Ectodermal cell (in vitro differentiated cells): ENCODE results near the gene ZBTB44.
"Not testable (repeated sequence)": the region's sequence is repeated elsewhere in the genome, so short reads cannot be mapped to it uniquely, and the experiment has no call there.

Experiments used
- H3K27ac ChIP-seq: 2 replicates; pipeline ENCODE4 v1.7.0; 2013; ENCODE audit warnings: mild to moderate bottlenecking, low read depth, low read length; ENCODE audit not compliant: insufficient read depth, poor library complexity, severe bottlenecking
- H3K27me3 ChIP-seq: 2 replicates; pipeline ENCODE4 v1.7.0; 2013; ENCODE audit warnings: mild to moderate bottlenecking, low read length; ENCODE audit not compliant: insufficient read depth, control insufficient read depth, poor library complexity, severe bottlenecking
- H3K36me3 ChIP-seq: one replicate; pipeline ENCODE4 v1.7.0; 2013; ENCODE audit warnings: low read length; ENCODE audit not compliant: control insufficient read depth, insufficient read depth
- H3K4me1 ChIP-seq: one replicate; pipeline ENCODE4 v1.7.0; 2013; ENCODE audit warnings: low read length; ENCODE audit not compliant: control insufficient read depth, insufficient read depth
- H3K4me3 ChIP-seq: 2 replicates; pipeline ENCODE4 v1.7.0; 2013; ENCODE audit warnings: low read depth, low read length, control low read depth; ENCODE audit not compliant: insufficient read depth
- H3K9me3 ChIP-seq: 2 replicates; pipeline ENCODE4 v1.7.0; 2013; ENCODE audit warnings: mild to moderate bottlenecking, low read length, moderate library complexity; ENCODE audit not compliant: control insufficient read depth
- WGBS, 2 experiments: methylation state at CpG; one replicate each; pipeline ENCODE4 v1.1.7; 2013; ENCODE audit warnings: missing lambda C conversion rate in 2 of 2; 5-methylcytosine and 5-hydroxymethylcytosine counted together

Gene ZBTB44

DNA sequence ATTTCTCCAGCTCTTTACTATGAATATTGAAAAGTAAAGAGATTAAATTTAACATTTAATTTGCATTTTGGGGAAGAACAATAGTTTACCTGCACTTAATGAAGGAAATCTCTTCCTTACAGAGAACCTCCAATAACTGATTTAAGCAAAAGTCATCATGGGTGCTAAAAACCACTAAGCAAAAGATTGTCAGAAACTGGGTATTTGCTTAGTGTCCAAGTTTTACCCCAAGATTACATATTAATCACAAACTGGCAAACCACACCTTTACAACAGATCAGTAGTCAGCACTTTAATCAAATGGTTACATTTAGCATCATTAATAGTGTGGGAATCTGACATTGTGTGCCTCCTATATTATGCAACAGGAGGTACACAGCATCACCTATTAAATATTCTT lies 2.7 kb downstream of the ZBTB44 start:
- Histone ChIP-seq H3K4me1 (peaks cover 9% of the 10 kb centered on the region), H3K9me3 (no peaks in the 10 kb centered on the region), H3K4me3 (no peak overlapping the region)

DNA sequence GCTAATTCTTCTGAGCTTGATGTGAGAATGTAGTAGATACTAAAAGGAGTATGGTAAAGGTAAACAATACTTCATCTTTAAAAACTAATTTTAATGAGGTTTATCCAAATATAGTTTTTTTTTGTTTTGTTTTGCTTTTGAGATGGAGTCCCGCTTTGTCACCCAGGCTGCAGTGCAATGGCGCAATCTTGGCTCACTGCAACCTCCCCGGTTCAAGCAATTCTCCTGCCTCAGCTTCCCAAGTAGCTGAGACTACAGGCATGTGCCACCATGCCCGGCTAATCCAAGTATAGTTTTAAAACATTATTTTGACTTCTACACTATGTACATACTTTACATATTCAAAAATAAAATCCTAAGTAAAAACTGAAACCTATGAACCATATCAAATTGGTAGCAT lies 4.1 kb downstream of the ZBTB44 start:
- H3K27me3 ChIP-seq: no peaks in the 10 kb centered on the region
- peaks cover 9% of the 10 kb centered on the region for H3K4me1 ChIP-seq
- no peaks in the 10 kb centered on the region for H3K9me3 ChIP-seq
- peaks cover 3% of the 10 kb centered on the region for H3K36me3 ChIP-seq
- 95 to 99% methylated on average over 3 to 4 of the region's 4 CpGs for WGBS, 2 experiments
- H3K27ac ChIP-seq: no peak overlapping the region
- no peak overlapping the region for H3K4me3 ChIP-seq

More for the DNA sequence above, 2.7 kb downstream of the ZBTB44 start:
- H3K27ac ChIP-seq: no peak overlapping the region
- peaks cover 3% of the 10 kb centered on the region for H3K36me3 ChIP-seq
- no peaks in the 10 kb centered on the region for H3K27me3 ChIP-seq

DNA sequence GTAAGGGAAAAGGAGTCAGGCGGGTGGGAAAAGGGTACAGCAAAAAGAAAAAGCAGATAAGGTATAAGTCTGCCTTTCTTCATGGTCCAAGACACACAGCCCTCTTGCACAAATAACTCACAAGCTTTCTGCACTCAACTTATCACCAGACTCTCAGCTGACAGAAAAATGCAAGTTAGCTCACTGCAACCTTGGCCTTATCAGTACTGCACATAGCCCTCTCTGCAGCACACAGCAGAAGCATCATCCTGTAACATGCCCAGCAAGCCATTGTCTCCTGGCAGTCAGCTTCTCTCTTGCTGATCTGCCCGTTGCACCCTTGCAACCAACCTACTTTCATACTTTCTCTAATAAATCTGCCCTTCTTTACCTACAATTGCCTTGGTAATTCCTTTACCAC lies 5.8 kb downstream of the ZBTB44 start:
- no peak overlapping the region for H3K27ac ChIP-seq
- no peaks in the 10 kb centered on the region for H3K9me3 ChIP-seq
- no peaks in the 10 kb centered on the region for H3K27me3 ChIP-seq
- H3K4me1 ChIP-seq: peaks cover 9% of the 10 kb centered on the region
- peaks cover 3% of the 10 kb centered on the region for H3K36me3 ChIP-seq
- 84 to 97% methylated on average over 2 of the region's 2 CpGs for WGBS, 2 experiments
- H3K4me3 ChIP-seq: no peak overlapping the region

DNA sequence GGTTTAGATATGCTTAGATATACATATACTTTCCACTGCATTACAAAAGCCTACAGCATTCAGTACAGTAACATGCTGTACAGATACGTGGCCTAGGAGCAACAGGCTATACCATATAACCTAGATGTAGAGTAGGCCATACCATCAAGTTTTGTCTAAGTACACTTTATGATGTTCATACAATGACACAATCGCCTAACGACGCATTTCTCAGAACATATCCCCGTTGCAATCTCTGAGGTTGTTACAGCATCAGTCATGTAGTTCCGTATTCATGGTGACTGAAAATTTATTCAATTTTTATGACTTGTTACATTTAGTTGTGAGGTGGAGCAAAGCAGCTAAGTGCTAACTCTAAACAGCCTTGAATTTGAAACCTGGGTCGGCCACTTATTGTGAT lies 6.7 kb downstream of the ZBTB44 start:
- Histone ChIP-seq H3K4me3 (no peak overlapping the region), H3K27me3 (no peaks in the 10 kb centered on the region), H3K27ac (no peak overlapping the region), H3K9me3 (no peaks in the 10 kb centered on the region), H3K36me3 (peaks cover 3% of the 10 kb centered on the region), H3K4me1 (peaks cover 9% of the 10 kb centered on the region)
- 96 to 98% methylated on average over 7 of the region's 7 CpGs for WGBS, 2 experiments

DNA sequence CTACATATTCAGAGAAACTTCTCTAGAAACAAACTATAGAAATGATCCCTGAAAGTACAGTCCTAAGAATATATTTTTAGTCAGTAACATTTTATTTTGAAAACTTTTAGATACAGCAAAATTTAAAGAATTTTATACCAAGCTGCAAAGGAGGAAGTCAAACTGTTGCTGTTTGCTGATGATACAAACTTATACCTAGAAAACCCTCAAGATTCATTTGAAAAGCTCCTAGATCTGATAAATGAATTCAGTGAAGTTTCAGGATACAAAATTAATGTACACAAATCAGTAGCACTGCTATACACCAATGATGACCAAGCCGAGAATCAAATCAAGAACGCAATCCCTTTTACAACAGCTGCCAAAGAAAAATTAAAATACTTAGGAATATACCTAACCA lies 10.1 kb downstream of the ZBTB44 start:
- WGBS, 2 experiments: 100% methylated on average over 2 of the region's 2 CpGs
- Histone ChIP-seq H3K9me3 (no peaks in the 10 kb centered on the region), H3K36me3 (peaks cover 3% of the 10 kb centered on the region), H3K4me1 (no peaks in the 10 kb centered on the region), H3K27me3 (no peaks in the 10 kb centered on the region), H3K27ac (no peak overlapping the region), H3K4me3 (no peak overlapping the region)

DNA sequence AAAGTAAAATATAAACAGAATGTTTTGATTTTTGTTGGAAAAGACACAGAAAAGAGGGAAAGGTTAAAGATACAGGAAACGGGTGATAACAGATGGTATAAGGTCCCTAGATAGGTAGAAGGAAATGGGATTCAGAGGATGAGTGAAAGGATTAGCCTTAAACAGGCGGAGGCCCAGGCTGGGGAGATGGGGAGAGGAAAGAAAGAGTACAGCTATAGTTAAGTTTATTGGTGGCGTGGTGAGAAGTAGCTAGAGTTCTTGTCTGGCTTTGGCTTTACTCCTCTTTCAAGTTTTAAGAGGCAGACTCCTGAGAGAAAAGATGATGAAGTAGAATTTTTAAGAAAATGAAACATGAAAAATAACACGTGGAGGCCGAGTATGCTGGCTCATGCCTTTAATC lies 13.7 kb downstream of the ZBTB44 start:
- H3K4me1 ChIP-seq: no peaks in the 10 kb centered on the region
- no peaks in the 10 kb centered on the region for H3K36me3 ChIP-seq
- no peak overlapping the region for H3K4me3 ChIP-seq
- no peak overlapping the region for H3K27ac ChIP-seq
- H3K9me3 ChIP-seq: no peaks in the 10 kb centered on the region
- no peaks in the 10 kb centered on the region for H3K27me3 ChIP-seq
- WGBS, 2 experiments: 88 to 90% methylated on average over 5 of the region's 5 CpGs

DNA sequence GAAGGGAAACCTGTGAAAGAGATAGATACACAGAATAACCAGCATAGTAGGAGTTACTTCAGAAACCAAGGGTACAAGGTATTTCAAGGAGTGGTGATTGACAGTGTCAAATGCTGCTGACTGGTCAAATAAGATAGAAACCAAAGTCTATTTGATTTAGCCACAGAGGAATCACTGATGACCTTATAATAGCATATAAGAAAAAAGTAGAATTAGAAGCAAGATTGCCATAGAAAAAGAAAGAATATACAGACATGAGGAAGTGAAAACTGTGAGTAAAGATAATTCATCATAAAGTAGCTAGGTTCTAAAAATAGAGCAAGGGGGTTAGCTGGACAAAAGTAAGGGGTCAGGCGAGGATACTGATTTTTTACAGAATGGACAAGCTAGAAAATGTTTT lies 14.2 kb downstream of the ZBTB44 start:
- no peak overlapping the region for H3K27ac ChIP-seq
- WGBS, 2 experiments: 100% methylated on average over 1 of the region's 1 CpG
- H3K4me3 ChIP-seq: no peak overlapping the region
- no peaks in the 10 kb centered on the region for H3K9me3 ChIP-seq
- H3K4me1 ChIP-seq: no peaks in the 10 kb centered on the region
- H3K36me3 ChIP-seq: no peaks in the 10 kb centered on the region
- no peaks in the 10 kb centered on the region for H3K27me3 ChIP-seq

DNA sequence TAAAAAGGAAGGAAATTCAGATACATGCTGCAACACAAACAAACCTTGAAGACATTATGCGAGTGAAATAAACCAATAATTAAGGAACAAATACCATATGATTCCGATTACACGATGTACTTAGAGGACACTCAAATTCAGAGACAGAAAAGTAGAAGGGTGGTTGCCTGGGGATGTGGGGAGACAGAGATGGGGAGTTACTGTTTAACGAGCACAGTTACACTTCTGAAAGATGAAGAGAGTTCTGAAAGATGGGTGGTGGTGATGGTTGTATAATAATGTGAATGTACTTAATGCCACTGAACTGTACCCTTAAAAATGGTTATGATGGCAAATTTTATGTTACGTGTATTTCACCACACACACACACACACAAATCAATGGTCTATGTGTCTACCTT lies 14.7 kb downstream of the ZBTB44 start:
- 93 to 97% methylated on average over 5 of the region's 5 CpGs for WGBS, 2 experiments
- no peaks in the 10 kb centered on the region for H3K4me1 ChIP-seq
- no peak overlapping the region for H3K27ac ChIP-seq
- no peak overlapping the region for H3K4me3 ChIP-seq
- no peaks in the 10 kb centered on the region for H3K9me3 ChIP-seq
- no peaks in the 10 kb centered on the region for H3K36me3 ChIP-seq
- H3K27me3 ChIP-seq: no peaks in the 10 kb centered on the region

DNA sequence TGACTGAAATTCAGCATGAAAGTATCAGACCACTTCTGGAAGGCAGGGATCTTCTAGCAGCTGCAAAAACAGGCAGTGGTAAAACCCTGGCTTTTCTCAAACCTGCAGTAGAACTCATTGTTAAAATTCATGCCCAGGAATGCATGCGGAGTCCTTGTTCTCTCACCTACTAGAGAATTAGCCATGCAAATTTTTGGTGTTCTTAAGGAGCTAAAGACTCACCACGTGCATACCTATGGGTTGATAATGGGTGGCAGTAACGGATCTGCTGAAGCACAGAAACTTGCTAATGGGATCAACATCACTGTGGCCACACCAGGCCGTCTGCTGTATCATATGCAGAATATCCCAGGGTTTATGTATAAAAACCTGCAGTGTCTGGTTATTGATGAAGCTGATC lies 19.1 kb downstream of the ZBTB44 start:
- Histone ChIP-seq H3K9me3 (no peaks in the 10 kb centered on the region), H3K4me3 (no peak overlapping the region), H3K27me3 (no peaks in the 10 kb centered on the region), H3K27ac (no peak overlapping the region), H3K4me1 (no peaks in the 10 kb centered on the region), H3K36me3 (no peaks in the 10 kb centered on the region)
- 47% methylated on average over 4 of the region's 4 CpGs for WGBS, 2 experiments

DNA sequence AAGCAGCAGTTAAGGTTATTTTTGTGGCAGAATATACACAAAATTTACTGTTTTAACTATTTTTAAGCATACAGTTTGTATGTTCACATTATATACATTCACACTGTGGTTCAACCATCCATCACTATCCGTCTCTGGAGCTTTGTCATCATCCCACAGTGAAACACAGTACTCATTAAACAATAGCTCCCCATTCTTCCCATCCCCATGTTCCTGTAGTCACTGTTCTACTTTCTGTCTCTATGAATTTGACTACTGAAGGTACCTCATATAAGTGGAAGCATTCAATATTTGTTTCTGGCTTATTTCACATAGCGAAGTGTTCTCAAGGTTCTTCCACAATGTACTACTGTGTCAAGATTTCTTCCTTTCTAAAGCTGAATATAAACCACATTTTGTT lies 32.6 kb downstream of the ZBTB44 start:
- H3K27me3 ChIP-seq: no peaks in the 10 kb centered on the region
- H3K9me3 ChIP-seq: no peaks in the 10 kb centered on the region
- H3K36me3 ChIP-seq: no peaks in the 10 kb centered on the region
- H3K4me3 ChIP-seq: no peak overlapping the region
- no peak overlapping the region for H3K27ac ChIP-seq
- 94 to 98% methylated on average over 2 of the region's 2 CpGs for WGBS, 2 experiments
- H3K4me1 ChIP-seq: no peaks in the 10 kb centered on the region

DNA sequence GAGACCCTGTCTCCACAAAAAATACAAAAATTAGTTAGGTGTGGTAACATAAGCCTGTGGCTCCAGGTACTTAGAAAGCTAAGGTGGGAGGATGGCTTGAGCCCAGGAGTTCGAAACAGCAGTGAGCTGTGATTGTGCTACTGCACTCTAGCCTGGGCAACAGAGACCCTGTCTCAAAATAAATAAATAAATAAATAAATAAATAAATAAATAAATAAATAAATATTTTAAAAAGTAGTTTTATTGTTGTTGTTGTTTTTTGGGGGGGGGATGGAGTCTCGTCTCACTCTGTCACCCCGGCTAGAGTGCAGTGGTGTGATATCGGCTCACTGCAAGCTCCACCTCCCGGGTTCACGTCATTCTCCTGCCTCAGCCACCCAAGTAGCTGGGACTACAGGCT lies 33.4 kb downstream of the ZBTB44 start:
- 93% methylated on average over 6 of the region's 6 CpGs for WGBS, 2 experiments

More for the DNA sequence above, 33.4 kb downstream of the ZBTB44 start:
- H3K4me3 ChIP-seq, H3K4me1 ChIP-seq, H3K27ac ChIP-seq, H3K27me3 ChIP-seq, H3K9me3 ChIP-seq, H3K36me3 ChIP-seq: not testable (repeated sequence)
